HUES48 (cell line): ENCODE results near the gene VPS18.
A peak's percentile ranks its signal among the peaks of the same experiment; 100 is the strongest.

Experiments used
- H3K27ac ChIP-seq: one replicate; pipeline ENCODE4 v1.7.0; 2013; ENCODE audit warnings: low read depth, low read length, inconsistent platforms
- H3K27me3 ChIP-seq: 2 replicates; pipeline ENCODE4 v1.6.1; 2013; ENCODE audit warnings: mild to moderate bottlenecking, low read length; ENCODE audit not compliant: control insufficient read depth, insufficient read depth
- H3K36me3 ChIP-seq: 2 replicates; pipeline ENCODE4 v1.6.1; 2013; ENCODE audit warnings: low read length; ENCODE audit not compliant: control insufficient read depth, insufficient read depth
- H3K4me1 ChIP-seq: 2 replicates; pipeline ENCODE4 v1.6.1; 2013; ENCODE audit warnings: mild to moderate bottlenecking, low read length; ENCODE audit not compliant: control insufficient read depth, insufficient read depth
- H3K4me3 ChIP-seq: 2 replicates; pipeline ENCODE4 v1.5.1; 2013; ENCODE audit warnings: mild to moderate bottlenecking, low read depth, low read length
- H3K9ac ChIP-seq: 2 replicates; pipeline ENCODE4 v1.6.1; 2013; ENCODE audit warnings: mild to moderate bottlenecking, low read depth, low read length, moderate library complexity
- H3K9me3 ChIP-seq: 2 replicates; pipeline ENCODE4 v1.6.1; 2013; ENCODE audit warnings: low read length; ENCODE audit not compliant: control insufficient read depth, insufficient read depth

Gene VPS18

DNA sequence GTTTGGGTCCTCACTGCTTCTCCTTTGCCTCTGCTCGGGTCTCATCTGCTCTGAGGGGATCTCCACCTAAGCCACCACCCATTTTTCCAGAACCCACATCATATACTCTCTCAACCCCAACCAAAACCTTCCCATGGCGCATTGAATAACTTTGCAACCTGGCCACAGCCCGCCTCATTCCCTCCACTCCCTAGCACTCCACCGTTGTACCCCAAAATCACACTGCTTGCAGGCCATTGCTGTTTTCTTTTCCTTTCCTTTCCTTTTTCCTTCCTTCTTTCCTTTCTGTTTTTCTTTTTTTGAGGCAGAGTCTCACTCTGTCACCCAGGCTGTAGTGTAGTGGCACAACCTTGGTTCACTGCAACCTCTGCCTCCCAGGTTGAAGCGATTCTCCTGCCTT, 3.1 kb upstream of the VPS18 start:
- Histone ChIP-seq H3K27ac (no peak overlapping the region), H3K4me1 (peaks cover 10% of the 10 kb centered on the region), H3K4me3 (no peak overlapping the region), H3K9ac (no peak overlapping the region), H3K36me3 (peaks cover 6% of the 10 kb centered on the region), H3K27me3 (peaks cover 5% of the 10 kb centered on the region), H3K9me3 (no peaks in the 10 kb centered on the region)

DNA sequence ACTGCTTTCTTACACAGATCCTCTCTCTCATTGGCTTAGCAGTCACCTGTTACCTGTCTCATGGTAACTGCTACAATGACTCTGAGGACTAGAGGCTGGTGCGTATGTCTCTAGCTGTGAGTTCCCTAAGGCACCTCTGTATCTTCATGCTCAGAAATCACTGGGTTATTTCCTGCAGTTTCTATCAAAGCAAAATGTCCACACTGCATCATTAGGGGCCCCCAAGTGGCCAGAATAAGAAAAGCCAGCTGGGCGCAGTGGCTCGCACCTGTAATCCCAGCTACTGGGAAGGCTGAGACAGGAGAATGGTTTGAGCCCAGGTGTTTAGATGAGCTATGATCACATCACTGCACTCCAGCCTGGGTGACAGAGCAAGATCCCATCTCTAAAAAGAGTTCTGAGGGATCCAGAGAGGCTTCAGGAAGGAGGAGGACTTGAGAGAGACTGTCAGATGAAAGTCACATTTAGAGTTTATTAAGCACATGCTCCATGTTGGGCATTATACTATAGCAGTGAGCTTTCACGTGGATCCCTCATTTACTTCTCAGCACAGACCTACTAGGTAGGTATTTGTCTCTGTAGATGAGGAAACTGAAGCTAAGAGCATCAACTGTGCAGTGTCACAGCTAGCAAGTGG, 2.3 kb upstream of the VPS18 start:
- Histone ChIP-seq H3K9me3 (no peaks in the 10 kb centered on the region), H3K9ac (no peak overlapping the region), H3K27ac (no peak overlapping the region)

DNA sequence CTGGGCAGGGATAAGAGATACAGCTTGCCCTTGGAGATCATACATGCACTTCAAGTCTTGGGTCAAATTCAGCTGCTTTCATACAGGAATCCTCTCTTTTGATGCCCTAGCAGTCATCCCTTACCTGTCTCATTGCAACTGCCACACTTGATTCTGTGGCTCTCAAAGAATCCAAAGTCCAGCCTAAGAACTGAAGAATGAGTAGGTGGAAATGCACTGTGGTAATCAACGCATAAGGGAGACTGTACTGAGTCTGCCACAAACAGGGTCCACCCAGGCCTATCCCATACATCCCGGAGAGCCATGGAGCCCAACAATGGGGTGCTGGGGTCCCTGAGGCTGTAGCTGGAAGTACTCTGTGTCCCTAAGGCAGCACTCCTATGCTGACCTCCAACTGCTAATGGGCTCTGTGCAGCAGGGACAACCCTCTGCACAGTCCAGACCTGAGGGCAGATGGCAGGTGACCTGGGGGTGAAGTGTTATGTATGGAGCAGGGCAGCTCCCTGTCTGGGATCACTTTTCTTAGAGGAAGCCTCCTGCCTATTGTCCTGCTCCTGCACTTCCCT, 1.7 kb upstream of the VPS18 start:
- Histone ChIP-seq H3K4me1 (peaks cover 10% of the 10 kb centered on the region), H3K4me3 (no peak overlapping the region), H3K27ac (no peak overlapping the region), H3K9ac (no peak overlapping the region), H3K27me3 (peaks cover 5% of the 10 kb centered on the region), H3K36me3 (peaks cover 18% of the 10 kb centered on the region), H3K9me3 (no peaks in the 10 kb centered on the region)

More for the DNA sequence above, 2.3 kb upstream of the VPS18 start:
- Histone ChIP-seq H3K4me3 (no peak overlapping the region), H3K27me3 (peaks cover 5% of the 10 kb centered on the region), H3K36me3 (peaks cover 12% of the 10 kb centered on the region), H3K4me1 (peaks cover 10% of the 10 kb centered on the region)

DNA sequence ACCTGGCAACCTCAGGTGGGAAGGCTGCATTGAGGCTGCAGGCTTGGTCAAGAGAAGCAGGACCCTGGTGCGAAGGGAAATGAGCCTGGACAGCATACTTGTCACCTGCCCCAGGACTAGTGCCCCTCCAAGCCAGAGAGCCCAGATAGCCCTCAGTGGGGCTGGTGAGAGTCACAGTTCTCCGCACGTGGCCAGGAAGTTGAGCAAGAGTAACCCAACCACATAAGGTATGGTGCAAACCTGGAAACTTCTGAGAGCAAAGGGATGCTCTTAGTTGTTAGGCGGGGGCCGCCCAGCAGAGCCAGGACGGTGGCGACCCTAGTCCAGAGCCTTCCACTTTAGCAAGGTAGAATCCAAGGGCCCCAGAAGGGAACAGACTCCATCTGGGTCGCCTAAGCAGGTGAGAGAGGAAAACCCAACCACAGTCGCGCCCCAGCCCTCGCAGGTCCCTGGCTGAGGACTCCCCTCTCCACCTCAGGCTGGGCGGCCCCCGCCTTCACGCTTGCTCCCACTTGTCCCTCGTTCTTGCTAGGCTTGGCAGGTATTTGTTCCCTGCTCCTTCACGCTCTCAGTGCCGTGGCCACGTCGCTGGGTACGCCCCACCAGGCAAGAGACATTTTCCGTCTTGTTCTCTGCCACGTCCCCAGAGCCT, 1.1 kb upstream of the VPS18 start:
- Histone ChIP-seq H3K9ac (no peak overlapping the region), H3K36me3 (peaks cover 21% of the 10 kb centered on the region), H3K9me3 (no peaks in the 10 kb centered on the region), H3K27me3 (peaks cover 5% of the 10 kb centered on the region), H3K4me3 (no peak overlapping the region), H3K27ac (no peak overlapping the region), H3K4me1 (peaks cover 10% of the 10 kb centered on the region)

DNA sequence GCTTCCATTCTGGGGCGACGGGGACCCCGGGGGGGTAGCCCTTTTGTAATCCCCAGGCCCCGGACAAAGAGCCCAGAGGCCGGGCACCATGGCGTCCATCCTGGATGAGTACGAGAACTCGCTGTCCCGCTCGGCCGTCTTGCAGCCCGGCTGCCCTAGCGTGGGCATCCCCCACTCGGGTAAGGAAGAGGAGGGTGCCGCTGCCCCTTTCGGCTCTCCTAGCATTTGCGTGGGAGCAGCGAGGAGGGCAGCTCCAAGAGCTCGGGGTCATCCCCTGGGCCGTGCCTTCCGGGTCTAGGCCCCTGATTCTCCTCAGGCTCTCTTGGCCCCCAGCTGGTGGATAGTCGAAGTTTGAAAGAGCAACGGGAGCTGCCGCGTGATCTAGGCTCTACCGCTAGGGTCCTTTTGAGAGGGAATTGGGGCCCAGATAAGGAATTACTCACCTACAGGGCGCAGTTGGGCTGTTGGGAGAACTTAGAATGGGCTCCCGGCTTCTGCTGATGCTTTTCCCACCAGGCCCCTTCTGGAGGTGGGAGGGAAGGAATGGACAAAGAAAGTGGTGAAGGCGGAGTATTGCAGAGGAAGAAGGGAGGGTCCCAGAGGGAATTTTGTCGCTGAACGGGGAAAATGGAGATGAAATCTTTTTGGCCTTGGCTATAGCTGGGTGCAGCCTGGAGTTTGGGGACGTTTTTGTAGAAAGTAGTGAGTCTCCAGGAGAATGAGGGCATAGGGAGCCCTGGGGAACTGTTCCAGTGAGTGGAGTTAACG, 615 bp downstream of the VPS18 start:
- peak overlapping the region; percentile 91 for H3K27ac ChIP-seq
- peaks cover 5% of the 10 kb centered on the region for H3K27me3 ChIP-seq
- H3K36me3 ChIP-seq = peaks cover 38% of the 10 kb centered on the region
- H3K9me3 ChIP-seq = no peaks in the 10 kb centered on the region
- H3K4me3 ChIP-seq = peak overlapping the region; percentile 87
- H3K4me1 ChIP-seq = peaks cover 10% of the 10 kb centered on the region
- peak overlapping the region; percentile 74 for H3K9ac ChIP-seq

DNA sequence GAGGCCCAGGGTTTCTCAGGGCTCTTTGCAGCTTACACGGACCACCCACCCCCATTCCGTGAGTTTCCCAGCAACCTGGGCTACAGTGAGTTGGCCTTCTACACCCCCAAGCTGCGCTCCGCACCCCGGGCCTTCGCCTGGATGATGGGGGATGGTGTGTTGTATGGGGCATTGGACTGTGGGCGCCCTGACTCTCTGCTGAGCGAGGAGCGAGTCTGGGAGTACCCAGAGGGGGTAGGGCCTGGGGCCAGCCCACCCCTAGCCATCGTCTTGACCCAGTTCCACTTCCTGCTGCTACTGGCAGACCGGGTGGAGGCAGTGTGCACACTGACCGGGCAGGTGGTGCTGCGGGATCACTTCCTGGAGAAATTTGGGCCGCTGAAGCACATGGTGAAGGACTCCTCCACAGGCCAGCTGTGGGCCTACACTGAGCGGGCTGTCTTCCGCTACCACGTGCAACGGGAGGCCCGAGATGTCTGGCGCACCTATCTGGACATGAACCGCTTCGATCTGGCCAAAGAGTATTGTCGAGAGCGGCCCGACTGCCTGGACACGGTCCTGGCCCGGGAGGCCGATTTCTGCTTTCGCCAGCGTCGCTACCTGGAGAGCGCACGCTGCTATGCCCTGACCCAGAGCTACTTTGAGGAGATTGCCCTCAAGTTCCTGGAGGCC, 5.4 kb downstream of the VPS18 start:
- Histone ChIP-seq H3K36me3 (peaks cover 70% of the 10 kb centered on the region), H3K4me1 (peaks cover 4% of the 10 kb centered on the region), H3K9ac (no peak overlapping the region), H3K27me3 (no peaks in the 10 kb centered on the region), H3K4me3 (no peak overlapping the region), H3K9me3 (no peaks in the 10 kb centered on the region), H3K27ac (no peak overlapping the region)

DNA sequence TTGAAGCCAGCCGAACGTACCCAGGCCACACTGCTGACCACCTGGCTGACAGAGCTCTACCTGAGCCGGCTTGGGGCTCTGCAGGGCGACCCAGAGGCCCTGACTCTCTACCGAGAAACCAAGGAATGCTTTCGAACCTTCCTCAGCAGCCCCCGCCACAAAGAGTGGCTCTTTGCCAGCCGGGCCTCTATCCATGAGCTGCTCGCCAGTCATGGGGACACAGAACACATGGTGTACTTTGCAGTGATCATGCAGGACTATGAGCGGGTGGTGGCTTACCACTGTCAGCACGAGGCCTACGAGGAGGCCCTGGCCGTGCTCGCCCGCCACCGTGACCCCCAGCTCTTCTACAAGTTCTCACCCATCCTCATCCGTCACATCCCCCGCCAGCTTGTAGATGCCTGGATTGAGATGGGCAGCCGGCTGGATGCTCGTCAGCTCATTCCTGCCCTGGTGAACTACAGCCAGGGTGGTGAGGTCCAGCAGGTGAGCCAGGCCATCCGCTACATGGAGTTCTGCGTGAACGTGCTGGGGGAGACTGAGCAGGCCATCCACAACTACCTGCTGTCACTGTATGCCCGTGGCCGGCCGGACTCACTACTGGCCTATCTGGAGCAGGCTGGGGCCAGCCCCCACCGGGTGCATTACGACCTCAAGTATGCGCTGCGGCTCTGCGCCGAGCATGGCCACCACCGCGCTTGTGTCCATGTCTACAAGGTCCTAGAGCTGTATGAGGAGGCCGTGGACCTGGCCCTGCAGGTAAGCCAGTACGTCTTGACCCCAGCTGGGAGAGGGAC, 6.2 kb downstream of the VPS18 start:
- no peak overlapping the region for H3K27ac ChIP-seq
- peaks cover 2% of the 10 kb centered on the region for H3K4me1 ChIP-seq
- H3K36me3 ChIP-seq = peaks cover 75% of the 10 kb centered on the region
- H3K9ac ChIP-seq = no peak overlapping the region
- no peak overlapping the region for H3K4me3 ChIP-seq
- H3K27me3 ChIP-seq = no peaks in the 10 kb centered on the region
- H3K9me3 ChIP-seq = no peaks in the 10 kb centered on the region

DNA sequence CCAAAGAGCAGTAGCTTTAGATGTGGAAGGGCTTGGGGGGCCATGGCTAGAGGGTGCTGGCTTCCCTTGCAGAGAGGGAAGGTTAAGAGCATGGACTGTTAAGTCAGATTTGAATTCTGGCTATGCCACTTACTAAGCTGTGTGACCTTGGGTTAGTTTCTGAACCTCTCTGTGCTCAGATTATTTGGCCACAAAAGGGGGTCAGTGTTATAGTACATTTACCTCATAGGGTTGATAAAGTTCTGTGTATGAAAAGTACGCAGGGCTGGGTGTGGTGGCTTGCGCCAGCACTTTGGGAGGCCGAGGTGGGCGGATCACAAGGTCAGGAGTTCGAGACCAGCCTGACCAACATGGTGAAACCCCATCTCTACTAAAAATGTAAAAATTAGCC, 6.8 kb downstream of the VPS18 start:
- Histone ChIP-seq H3K27ac (no peak overlapping the region), H3K9ac (no peak overlapping the region), H3K36me3 (peaks cover 75% of the 10 kb centered on the region), H3K4me1 (peaks cover 3% of the 10 kb centered on the region; the same call in 1 of the 2 replicates), H3K4me3 (no peak overlapping the region), H3K27me3 (no peaks in the 10 kb centered on the region), H3K9me3 (no peaks in the 10 kb centered on the region)

DNA sequence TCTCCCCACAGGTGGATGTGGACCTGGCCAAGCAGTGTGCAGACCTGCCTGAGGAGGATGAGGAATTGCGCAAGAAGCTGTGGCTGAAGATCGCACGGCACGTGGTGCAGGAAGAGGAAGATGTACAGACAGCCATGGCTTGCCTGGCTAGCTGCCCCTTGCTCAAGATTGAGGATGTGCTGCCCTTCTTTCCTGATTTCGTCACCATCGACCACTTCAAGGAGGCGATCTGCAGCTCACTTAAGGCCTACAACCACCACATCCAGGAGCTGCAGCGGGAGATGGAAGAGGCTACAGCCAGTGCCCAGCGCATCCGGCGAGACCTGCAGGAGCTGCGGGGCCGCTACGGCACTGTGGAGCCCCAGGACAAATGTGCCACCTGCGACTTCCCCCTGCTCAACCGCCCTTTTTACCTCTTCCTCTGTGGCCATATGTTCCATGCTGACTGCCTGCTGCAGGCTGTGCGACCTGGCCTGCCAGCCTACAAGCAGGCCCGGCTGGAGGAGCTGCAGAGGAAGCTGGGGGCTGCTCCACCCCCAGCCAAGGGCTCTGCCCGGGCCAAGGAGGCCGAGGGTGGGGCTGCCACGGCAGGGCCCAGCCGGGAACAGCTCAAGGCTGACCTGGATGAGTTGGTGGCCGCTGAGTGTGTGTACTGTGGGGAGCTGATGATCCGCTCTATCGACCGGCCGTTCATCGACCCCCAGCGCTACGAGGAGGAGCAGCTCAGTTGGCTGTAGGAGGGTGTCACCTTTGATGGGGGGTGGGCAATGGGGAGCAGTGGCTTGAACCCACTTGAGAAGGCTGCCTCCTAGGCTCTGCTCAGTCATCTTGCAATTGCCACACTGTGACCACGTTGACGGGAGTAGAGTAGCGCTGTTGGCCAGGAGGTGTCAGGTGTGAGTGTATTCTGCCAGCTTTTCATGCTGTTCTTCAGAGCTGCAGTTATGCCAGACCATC, 8.6 kb downstream of the VPS18 start:
- Histone ChIP-seq H3K27ac (no peak overlapping the region), H3K9me3 (no peaks in the 10 kb centered on the region), H3K36me3 (peaks cover 60% of the 10 kb centered on the region), H3K4me1 (peaks cover 10% of the 10 kb centered on the region), H3K27me3 (no peaks in the 10 kb centered on the region), H3K9ac (no peak overlapping the region), H3K4me3 (no peak overlapping the region)
